B cell (primary cell): ENCODE data around the gene SEC63. TPM values are rescaled to one million over a fixed set of nuclear protein-coding genes. Genes with fewer than 3 reads are reported as not detected.
A peak's percentile ranks its signal among the peaks of the same experiment; 100 is the strongest.

ENCODE experiments used
- ATAC-seq: fragments of 200-7000 bp; cut with Tn5 transposase; one replicate; pipeline ENCODE4 v1.10.0; 2021; ENCODE audit warnings: low read depth, mild to moderate bottlenecking, moderate number of reproducible peaks, moderate library complexity
- CTCF ChIA-PET: fragments of 350-600 bp; sonication (Branson Sonifier 250); formaldehyde crosslinking; loops from one replicate; lab custom pipeline; 2021; ENCODE audit warnings: antibody characterized with exemption, inconsistent platforms; lab: Charles Lee
- POLR2A ChIA-PET: fragments of 350-600 bp; sonication (Branson Sonifier 250); formaldehyde crosslinking; loops from one replicate; lab custom pipeline; 2021; ENCODE audit warnings: antibody characterized with exemption; lab: Charles Lee
- DNase-seq: peaks from one replicate; pipeline ENCODE4 v3.0.0; 2013
- H2AFZ ChIP-seq: 2 replicates; pipeline ENCODE4 v1.6.1; 2012; ENCODE audit warnings: mild to moderate bottlenecking, low read depth, low read length; ENCODE audit not compliant: insufficient read depth, poor library complexity, severe bottlenecking
- H3K27ac ChIP-seq, 2 donors: 1 replicate in 1 of 2; 2 replicates in 1 of 2; pipeline ENCODE4 v1.5.1; 2012 to 2013; ENCODE audit warnings: low read length in 2 of 2, mild to moderate bottlenecking in 2 of 2, moderate library complexity in 1 of 2
- H3K27me3 ChIP-seq, 4 experiments: fragments of 200-600 bp in 1 of 4; sonication (generic) in 1 of 4; replicated peaks in 1 of 4; 1 replicate in 2 of 4; 2 replicates in 2 of 4; pipeline versions ENCODE4 v1.6.1 to v1.7.0; 2013 to 2016; ENCODE audit warnings: low read length in 3 of 4, mild to moderate bottlenecking in 2 of 4, mixed read lengths in 1 of 4, moderate library complexity in 1 of 4; ENCODE audit not compliant: insufficient read depth in 4 of 4, control insufficient read depth in 3 of 4; ENCODE audit errors: control extremely low read depth in 1 of 4
- H3K36me3 ChIP-seq, 2 experiments: replicated peaks in 1 of 2; 1 replicate in 1 of 2; 2 replicates in 1 of 2; pipeline versions ENCODE4 v1.6.1 to v1.7.1; 2013; ENCODE audit warnings: low read length in 1 of 2; ENCODE audit not compliant: insufficient read depth in 2 of 2, control insufficient read depth in 1 of 2; ENCODE audit errors: control extremely low read depth in 1 of 2, extremely low read depth in 1 of 2
- H3K4me1 ChIP-seq, 2 donors: fragments of 200-600 bp in 1 of 2; sonication (generic) in 1 of 2; 1 replicate in 1 of 2; 2 replicates in 1 of 2; pipeline versions ENCODE4 v1.5.1 to v1.6.1; 2013 to 2017; ENCODE audit warnings: low read length in 2 of 2; ENCODE audit not compliant: control insufficient read depth in 2 of 2, insufficient read depth in 2 of 2
- H3K4me2 ChIP-seq: replicated peaks from 2 replicates; pipeline ENCODE3; 2012; ENCODE audit warnings: mild to moderate bottlenecking, low read depth, low read length; ENCODE audit not compliant: poor library complexity, severe bottlenecking
- H3K4me3 ChIP-seq, 5 experiments: fragments of 200-600 bp in 1 of 5; sonication (generic) in 1 of 5; 1 replicate in 3 of 5; 2 replicates in 2 of 5; pipeline versions ENCODE4 v1.5.1 to v1.7.0; 2011 to 2016; ENCODE audit warnings: low read length in 4 of 5, mild to moderate bottlenecking in 4 of 5, low read depth in 2 of 5, control low read depth in 1 of 5, moderate library complexity in 1 of 5; ENCODE audit not compliant: insufficient read depth in 1 of 5; ENCODE audit errors: control extremely low read depth in 1 of 5, extremely low read depth in 1 of 5
- H3K79me2 ChIP-seq: fragments of 200-600 bp; sonication (generic); one replicate; pipeline ENCODE4 v1.6.0; 2016; ENCODE audit warnings: low read length; ENCODE audit not compliant: control insufficient read depth, insufficient read depth
- H3K9ac ChIP-seq: fragments of 200-600 bp; sonication (generic); 2 replicates; pipeline ENCODE4 v1.6.1; 2017; ENCODE audit warnings: mild to moderate bottlenecking, low read length, moderate library complexity
- H3K9me3 ChIP-seq, 3 donors: one replicate each; pipeline versions ENCODE4 v1.6.1 to v1.7.1; 2013; ENCODE audit warnings: low read length in 2 of 3; ENCODE audit not compliant: control insufficient read depth in 2 of 3, insufficient read depth in 1 of 3; ENCODE audit errors: control extremely low read depth in 1 of 3
- H4K20me1 ChIP-seq: 2 replicates; pipeline ENCODE4 v1.6.0; 2012; ENCODE audit warnings: mild to moderate bottlenecking, low read length; ENCODE audit not compliant: insufficient read depth, control insufficient read depth, poor library complexity, severe bottlenecking
- H3K27ac Mint-ChIP-seq: one replicate; pipeline ENCODE4 v1.8.0; 2021; ENCODE audit warnings: mixed read lengths
- H3K27me3 Mint-ChIP-seq: one replicate; pipeline ENCODE4 v1.8.0; 2021; ENCODE audit warnings: mixed read lengths
- H3K4me1 Mint-ChIP-seq: one replicate; pipeline ENCODE4 v1.8.0; 2021; ENCODE audit warnings: mixed read lengths
- H3K4me3 Mint-ChIP-seq: one replicate; pipeline ENCODE4 v1.8.0; 2021; ENCODE audit warnings: mixed read lengths
- H3K9me3 Mint-ChIP-seq: one replicate; pipeline ENCODE4 v1.8.0; 2022; ENCODE audit warnings: mixed read lengths; ENCODE audit not compliant: insufficient read depth
- EZH2 ChIP-seq: IDR thresholded peaks from 2 replicates; pipeline ENCODE4 v1.6.1; 2012; ENCODE audit warnings: borderline replicate concordance, low read depth, mild to moderate bottlenecking, moderate library complexity, low read length; ENCODE audit not compliant: insufficient read depth, poor library complexity, severe bottlenecking
- WGBS: methylation state at CpG from one replicate; pipeline ENCODE4 v1.1.5; 2013; ENCODE audit warnings: missing lambda C conversion rate; ENCODE audit not compliant: insufficient coverage; 5-methylcytosine and 5-hydroxymethylcytosine counted together
- intact Hi-C: fragments of 100-400 bp; cut with micrococcal nuclease; formaldehyde crosslinking; loops from one replicate; pipeline ENCODE4 v1.10.0; 2022
- polyA plus RNA-seq: library from polyadenylated mRNA; depleted of rRNA; stranded (reverse); fragments of >200 nt; gene quantifications from 2 replicates; pipeline ENCODE4 v1.2.3, GENCODE V29; 2012
- total RNA-seq, 2 donors: library from RNA; stranded (reverse); fragments of 120-200 nt in 1 of 2; gene quantifications; 1 replicate in 1 of 2; 2 replicates in 1 of 2; pipeline versions ENCODE4 v1.2.3 to v1.2.4, GENCODE V29; 2013 to 2022
- TF ChIP-seq, protein P1 (sequence below): fragments of 200-600 bp; IDR thresholded peaks from one replicate; pipeline ENCODE4 v1.8.0; 2022; ENCODE audit warnings: antibody characterized with exemption, mild to moderate bottlenecking

Gene SEC63
- total and polyA plus RNA-seq, 2 donors (not counting 1 experiment from before 2014, with no cell fraction given), result 12.5 to 79.5 TPM

DNA sequence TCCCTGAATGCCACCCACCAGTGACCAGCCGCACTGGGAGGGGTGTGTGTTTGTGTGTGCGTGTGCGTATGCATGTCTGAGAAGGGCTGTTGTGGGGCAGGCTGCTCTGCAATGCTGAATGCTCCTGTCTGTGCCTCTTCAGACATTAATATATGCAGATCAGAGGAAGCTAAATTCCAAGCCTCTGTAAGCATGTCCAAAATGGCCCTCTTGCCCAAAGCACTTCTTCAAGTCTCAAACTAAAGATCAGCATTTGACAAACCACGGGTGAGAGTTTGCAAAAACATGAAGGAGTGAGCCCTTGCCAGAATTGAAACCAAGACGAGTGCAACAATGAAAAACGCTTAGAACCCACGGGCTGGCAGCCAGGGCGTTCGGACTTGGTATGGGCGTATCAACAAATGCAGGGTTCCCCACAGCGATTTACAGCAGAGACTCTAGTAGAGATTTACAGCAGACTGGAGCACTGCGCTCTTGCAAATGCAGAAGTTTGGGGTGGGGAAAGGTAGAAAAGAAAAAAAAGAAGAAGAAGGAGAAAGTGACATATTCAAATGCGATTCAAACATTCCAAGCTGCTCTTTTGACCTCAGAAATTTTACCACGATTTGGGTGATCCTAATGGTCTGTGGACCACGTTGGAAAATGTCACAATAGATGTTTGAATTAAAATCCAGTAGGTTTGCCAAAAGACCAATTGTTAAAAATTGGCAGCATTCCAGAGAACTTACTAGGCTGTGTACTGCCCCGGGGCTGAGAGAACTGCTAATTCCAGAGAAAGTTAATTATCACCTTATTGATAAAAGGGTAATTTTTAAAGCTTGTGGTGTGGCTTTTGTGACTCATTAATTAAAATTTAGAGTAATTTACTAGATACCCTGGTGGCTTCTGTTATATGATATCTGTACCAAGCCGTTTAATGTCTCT, 137.4 kb downstream of the SEC63 start:
- Histone ChIP-seq H3K79me2 (peaks cover 50% of the 10 kb centered on the region), H4K20me1 (no peaks in the 10 kb centered on the region), H3K9me3 (no peaks in the 10 kb centered on the region), H3K4me1 (peaks cover 51 to 64% of the 10 kb centered on the region in 2 donors), H3K9ac (peak overlapping the region; percentile 82), H3K36me3 (peaks cover 0 to 5% of the 10 kb centered on the region in 2 experiments), H2AFZ (peak overlapping the region; percentile 49), H3K27ac (peak overlapping the region; percentile 31 to 95), H3K4me3 (peak overlapping the region in 4 of 5 experiments; percentile 7 to 43 (median 29)), H3K27me3 (no peaks in the 10 kb centered on the region), H3K4me2 (peak overlapping the region; percentile 75)
- WGBS, result 0% methylated on average over 8 of the region's 17 CpGs
- peak overlapping the region; percentile 70 for H3K27ac Mint-ChIP-seq
- DNase-seq (peak; percentile 69), ATAC-seq (no peak)
- ChIA-PET CTCF (interaction anchor here (4.1 kb wide), 1 partner anchor 27 kb away, joined by 17 read pairs; no protein-coding TSS in a partner anchor), POLR2A (no interaction called here)
- no peaks in the 10 kb centered on the region for H3K9me3 Mint-ChIP-seq
- H3K4me3 Mint-ChIP-seq, result peak overlapping the region; percentile 68
- H3K4me1 Mint-ChIP-seq, result peaks cover 71% of the 10 kb centered on the region
- no peaks in the 10 kb centered on the region for H3K27me3 Mint-ChIP-seq
- TF ChIP-seq EZH2, result no peak
- TF ChIP-seq, protein P1, sequence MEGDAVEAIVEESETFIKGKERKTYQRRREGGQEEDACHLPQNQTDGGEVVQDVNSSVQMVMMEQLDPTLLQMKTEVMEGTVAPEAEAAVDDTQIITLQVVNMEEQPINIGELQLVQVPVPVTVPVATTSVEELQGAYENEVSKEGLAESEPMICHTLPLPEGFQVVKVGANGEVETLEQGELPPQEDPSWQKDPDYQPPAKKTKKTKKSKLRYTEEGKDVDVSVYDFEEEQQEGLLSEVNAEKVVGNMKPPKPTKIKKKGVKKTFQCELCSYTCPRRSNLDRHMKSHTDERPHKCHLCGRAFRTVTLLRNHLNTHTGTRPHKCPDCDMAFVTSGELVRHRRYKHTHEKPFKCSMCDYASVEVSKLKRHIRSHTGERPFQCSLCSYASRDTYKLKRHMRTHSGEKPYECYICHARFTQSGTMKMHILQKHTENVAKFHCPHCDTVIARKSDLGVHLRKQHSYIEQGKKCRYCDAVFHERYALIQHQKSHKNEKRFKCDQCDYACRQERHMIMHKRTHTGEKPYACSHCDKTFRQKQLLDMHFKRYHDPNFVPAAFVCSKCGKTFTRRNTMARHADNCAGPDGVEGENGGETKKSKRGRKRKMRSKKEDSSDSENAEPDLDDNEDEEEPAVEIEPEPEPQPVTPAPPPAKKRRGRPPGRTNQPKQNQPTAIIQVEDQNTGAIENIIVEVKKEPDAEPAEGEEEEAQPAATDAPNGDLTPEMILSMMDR, result no peak
- intact Hi-C loops, result loop anchor here (5.0 kb wide), 2 partner anchors 72 to 93 kb away; no protein-coding TSS in a partner anchor
